ENCODE data around the gene ZNF439. TPM values are rescaled to one million over a fixed set of nuclear protein-coding genes. Genes with fewer than 3 reads are reported as not detected.

Gene ZNF439
- total and polyA plus RNA-seq, 2 of the 13 experiments (the other 11 are each of a cell fraction or from before 2014, with no cell fraction given), result 2.9 to 4.9 TPM

DNA sequence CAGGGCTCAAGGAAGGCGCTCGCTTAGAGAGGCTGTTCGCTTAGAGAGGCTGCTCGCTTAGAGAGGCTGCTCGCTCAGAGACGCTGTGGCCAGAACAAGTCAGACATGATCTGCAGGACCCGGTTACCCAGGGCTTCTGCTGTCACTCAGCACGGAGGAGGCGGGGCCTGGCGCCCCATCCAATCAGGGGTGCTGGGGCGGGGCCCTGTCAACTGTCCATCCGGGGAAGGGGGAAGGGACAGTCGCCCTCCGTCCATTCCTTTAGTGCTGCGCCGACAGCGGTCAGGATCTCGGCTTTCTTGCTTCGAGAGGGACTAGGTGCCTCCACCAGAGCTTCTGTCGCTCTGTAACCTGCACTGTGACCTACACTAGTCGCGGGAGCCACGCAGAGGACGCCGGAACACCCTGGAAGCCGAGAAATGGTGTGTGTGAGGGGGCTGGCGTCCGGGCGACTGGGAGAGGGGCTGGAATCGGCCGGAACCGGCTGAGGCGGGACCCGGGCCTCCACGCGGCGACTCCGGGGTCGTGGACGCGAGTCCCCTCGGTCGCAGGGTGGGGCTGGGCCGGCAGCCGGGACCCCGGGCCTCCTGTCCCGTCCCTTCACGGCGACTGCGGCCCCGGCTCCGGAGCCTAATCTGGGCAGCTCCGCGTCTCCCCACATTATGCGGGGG, 34.4 kb upstream of the ZNF439 start, which contains the start of gene ZNF440 (continued):
- TF ChIP-seq ZNF878 (CRISPR knock-in tag; IDR thresholded peaks at IDR 0.05) (peak; percentile 96; the same call in 1 of the 2 replicates), EP300 (IDR thresholded peaks at IDR 0.05; ENCODE audit: low read depth in 2 of 2, low read length in 2 of 2) (no peak), EP300 (CRISPR knock-in tag; IDR thresholded peaks at IDR 0.05; ENCODE audit: borderline replicate concordance) (no peak), ZNF616 (CRISPR knock-in tag; IDR thresholded peaks at IDR 0.05; ENCODE audit: low read depth) (no peak), HDAC6 (IDR thresholded peaks at IDR 0.05; ENCODE audit: low read depth, low read length) (no peak), NR2F6 (IDR thresholded peaks at IDR 0.05) (no peak), NR2F6 (CRISPR knock-in tag; IDR thresholded peaks at IDR 0.05) (0 out of 2 replicates have a peak, but pooled peaks have one; percentile 34), TBL1XR1 (IDR thresholded peaks at IDR 0.05; ENCODE audit: borderline replicate concordance, low read length, partially characterized antibody) (no peak), KLF16 (CRISPR knock-in tag; IDR thresholded peaks at IDR 0.05) (peak in 1 of 2 experiments; percentile 80; a peak in 2 of 4 replicates), MYNN (CRISPR knock-in tag; IDR thresholded peaks at IDR 0.05; ENCODE audit: low read depth) (no peak), ZNF326 (CRISPR knock-in tag; IDR thresholded peaks at IDR 0.05; ENCODE audit: borderline replicate concordance) (no peak), ZNF468 (CRISPR knock-in tag; IDR thresholded peaks at IDR 0.05) (0 out of 2 replicates have a peak, but pooled peaks have one; percentile 44), RARG (CRISPR knock-in tag; IDR thresholded peaks at IDR 0.05; ENCODE audit: low read depth) (no peak), ZNF317 (CRISPR knock-in tag; IDR thresholded peaks at IDR 0.05) (0 out of 2 replicates have a peak, but pooled peaks have one; percentile 68), ONECUT2 (CRISPR knock-in tag; IDR thresholded peaks at IDR 0.05) (no peak), PRMT3 (CRISPR knock-in tag; IDR thresholded peaks at IDR 0.05; ENCODE audit: borderline replicate concordance, low read depth) (no peak), TAF15 (IDR thresholded peaks at IDR 0.05; ENCODE audit: low read depth, low read length, poor library complexity, severe bottlenecking) (no peak), HNF4G (IDR thresholded peaks at IDR 0.05; ENCODE audit: borderline replicate concordance, low read depth, low read length) (no peak; the same call in 1 of the 2 replicates), HNF4G (CRISPR knock-in tag; IDR thresholded peaks at IDR 0.05; ENCODE audit: borderline replicate concordance, low read depth) (no peak)
- TF ChIP-seq, protein P1, sequence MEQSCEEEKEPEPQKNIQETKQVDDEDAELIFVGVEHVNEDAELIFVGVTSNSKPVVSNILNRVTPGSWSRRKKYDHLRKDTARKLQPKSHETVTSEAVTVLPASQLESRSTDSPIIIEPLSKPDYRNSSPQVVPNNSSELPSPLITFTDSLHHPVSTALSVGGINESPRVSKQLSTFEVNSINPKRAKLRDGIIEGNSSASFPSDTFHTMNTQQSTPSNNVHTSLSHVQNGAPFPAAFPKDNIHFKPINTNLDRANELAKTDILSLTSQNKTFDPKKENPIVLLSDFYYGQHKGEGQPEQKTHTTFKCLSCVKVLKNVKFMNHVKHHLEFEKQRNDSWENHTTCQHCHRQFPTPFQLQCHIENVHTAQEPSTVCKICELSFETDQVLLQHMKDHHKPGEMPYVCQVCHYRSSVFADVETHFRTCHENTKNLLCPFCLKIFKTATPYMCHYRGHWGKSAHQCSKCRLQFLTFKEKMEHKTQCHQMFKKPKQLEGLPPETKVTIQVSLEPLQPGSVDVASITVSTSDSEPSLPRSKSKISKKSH (CRISPR knock-in tag; IDR thresholded peaks at IDR 0.05; ENCODE audit: borderline replicate concordance), result peak; percentile 60; the same call in 1 of the 2 replicates
- TF ChIP-seq, protein P2, sequence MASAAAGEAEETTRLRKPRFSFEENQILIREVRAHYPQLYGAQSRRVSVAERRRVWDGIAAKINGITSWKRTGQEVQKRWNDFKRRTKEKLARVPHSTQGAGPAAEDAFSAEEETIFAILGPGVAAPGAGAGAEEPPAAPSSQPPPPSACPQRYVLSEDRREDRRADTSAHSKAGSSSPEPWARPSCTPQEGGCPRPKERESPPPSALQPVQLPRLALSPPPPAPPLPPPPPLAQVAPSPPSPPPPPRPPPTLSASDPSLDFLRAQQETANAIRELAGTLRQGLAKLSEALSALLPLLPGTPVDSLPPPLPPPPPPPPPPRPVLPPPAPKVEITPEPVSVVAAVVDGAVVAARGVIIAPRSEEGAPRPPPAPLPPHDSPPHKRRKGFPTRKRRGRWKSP (CRISPR knock-in tag; IDR thresholded peaks at IDR 0.05), result peak; percentile 86
- TF ChIP-seq, protein P3, sequence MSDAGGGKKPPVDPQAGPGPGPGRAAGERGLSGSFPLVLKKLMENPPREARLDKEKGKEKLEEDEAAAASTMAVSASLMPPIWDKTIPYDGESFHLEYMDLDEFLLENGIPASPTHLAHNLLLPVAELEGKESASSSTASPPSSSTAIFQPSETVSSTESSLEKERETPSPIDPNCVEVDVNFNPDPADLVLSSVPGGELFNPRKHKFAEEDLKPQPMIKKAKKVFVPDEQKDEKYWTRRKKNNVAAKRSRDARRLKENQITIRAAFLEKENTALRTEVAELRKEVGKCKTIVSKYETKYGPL (CRISPR knock-in tag; IDR thresholded peaks at IDR 0.05), result no peak
- TF ChIP-seq, protein P4, sequence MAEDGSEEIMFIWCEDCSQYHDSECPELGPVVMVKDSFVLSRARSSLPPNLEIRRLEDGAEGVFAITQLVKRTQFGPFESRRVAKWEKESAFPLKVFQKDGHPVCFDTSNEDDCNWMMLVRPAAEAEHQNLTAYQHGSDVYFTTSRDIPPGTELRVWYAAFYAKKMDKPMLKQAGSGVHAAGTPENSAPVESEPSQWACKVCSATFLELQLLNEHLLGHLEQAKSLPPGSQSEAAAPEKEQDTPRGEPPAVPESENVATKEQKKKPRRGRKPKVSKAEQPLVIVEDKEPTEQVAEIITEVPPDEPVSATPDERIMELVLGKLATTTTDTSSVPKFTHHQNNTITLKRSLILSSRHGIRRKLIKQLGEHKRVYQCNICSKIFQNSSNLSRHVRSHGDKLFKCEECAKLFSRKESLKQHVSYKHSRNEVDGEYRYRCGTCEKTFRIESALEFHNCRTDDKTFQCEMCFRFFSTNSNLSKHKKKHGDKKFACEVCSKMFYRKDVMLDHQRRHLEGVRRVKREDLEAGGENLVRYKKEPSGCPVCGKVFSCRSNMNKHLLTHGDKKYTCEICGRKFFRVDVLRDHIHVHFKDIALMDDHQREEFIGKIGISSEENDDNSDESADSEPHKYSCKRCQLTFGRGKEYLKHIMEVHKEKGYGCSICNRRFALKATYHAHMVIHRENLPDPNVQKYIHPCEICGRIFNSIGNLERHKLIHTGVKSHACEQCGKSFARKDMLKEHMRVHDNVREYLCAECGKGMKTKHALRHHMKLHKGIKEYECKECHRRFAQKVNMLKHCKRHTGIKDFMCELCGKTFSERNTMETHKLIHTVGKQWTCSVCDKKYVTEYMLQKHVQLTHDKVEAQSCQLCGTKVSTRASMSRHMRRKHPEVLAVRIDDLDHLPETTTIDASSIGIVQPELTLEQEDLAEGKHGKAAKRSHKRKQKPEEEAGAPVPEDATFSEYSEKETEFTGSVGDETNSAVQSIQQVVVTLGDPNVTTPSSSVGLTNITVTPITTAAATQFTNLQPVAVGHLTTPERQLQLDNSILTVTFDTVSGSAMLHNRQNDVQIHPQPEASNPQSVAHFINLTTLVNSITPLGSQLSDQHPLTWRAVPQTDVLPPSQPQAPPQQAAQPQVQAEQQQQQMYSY (CRISPR knock-in tag; IDR thresholded peaks at IDR 0.05), result no peak
